Measurements from ENCODE around the gene ABCA1.
A peak's percentile ranks its signal among the peaks of the same experiment; 100 is the strongest.

The ABCA1 gene

GRCh38 chr9:104748359-104749031 lies 179.5 kb downstream of the ABCA1 start:
- H3K14ac ChIP-seq (ENCODE audit: low read length): peak overlapping the region; percentile 92
- H3K23ac ChIP-seq (ENCODE audit: low read length): no peak overlapping the region
- H3K18ac ChIP-seq (ENCODE audit: low read length): peak overlapping the region; percentile 81
- peak overlapping the region; percentile 89 for H4K12ac ChIP-seq (ENCODE audit: low read depth, low read length)
- peak overlapping the region; percentile 84 for H4K91ac ChIP-seq (ENCODE audit: low read depth, low read length)
- H2BK120ac ChIP-seq (ENCODE audit: insufficient read depth, low read length, poor library complexity): peak overlapping the region; percentile 78
- H3K27ac ChIP-seq (ENCODE audit: low read depth, low read length): no peak overlapping the region
- peak overlapping the region; percentile 96 for H4K8ac ChIP-seq (ENCODE audit: low read depth, low read length)
- peak overlapping the region; percentile 89 for H2BK5ac ChIP-seq (ENCODE audit: low read depth, low read length, poor library complexity)
- peak overlapping the region; percentile 74 for H3K4me2 ChIP-seq (ENCODE audit: low read length)
- no peaks in the 10 kb centered on the region for H3K4me1 ChIP-seq (ENCODE audit: control insufficient read depth in 1 of 2, insufficient read depth in 2 of 2, low read length in 2 of 2)
- H3K79me1 ChIP-seq (ENCODE audit: low read length): peaks cover 9% of the 10 kb centered on the region
- H3K27me3 ChIP-seq (ENCODE audit: insufficient read depth, low read length): no peaks in the 10 kb centered on the region
- peak overlapping the region; percentile 66 for H3K4ac ChIP-seq (ENCODE audit: low read depth, low read length)
- no peak overlapping the region for H2AK5ac ChIP-seq (ENCODE audit: low read length)
- peaks cover 6% of the 10 kb centered on the region for H3K79me2 ChIP-seq (ENCODE audit: control insufficient read depth, insufficient read depth, low read length, poor library complexity)
- DNase-seq: no peak
- H3K4me3 ChIP-seq (ENCODE audit: low read depth, low read length): peak overlapping the region; percentile 92
- no CpG with 5 or more reads among the region's 19 CpGs for WGBS (ENCODE audit: extremely low coverage, insufficient coverage, insufficient read length)
- no peaks in the 10 kb centered on the region for H3K9me3 ChIP-seq (ENCODE audit: insufficient read depth, low read depth, low read length)
- H2BK12ac ChIP-seq (ENCODE audit: low read length): no peak overlapping the region
- no peaks in the 10 kb centered on the region for H3K36me3 ChIP-seq (ENCODE audit: control insufficient read depth in 1 of 2, insufficient read depth in 2 of 2, low read length in 2 of 2)
- peak overlapping the region; percentile 84 for H3K9ac ChIP-seq (ENCODE audit: low read length)
- peak overlapping the region; percentile 87 for H2AFZ ChIP-seq (ENCODE audit: insufficient read depth, low read length, poor library complexity)

GRCh38 chr9:104747565-104748358 lies 180.2 kb downstream of the ABCA1 start, which contains the start of gene NIPSNAP3A:
NIPSNAP3A (plus strand) TSS chr9:104747683; CDS start chr9:104747793, 110 bp downstream.
- peak within 1 kb of the TSS; percentile 89 for H4K12ac ChIP-seq (ENCODE audit: low read depth, low read length)
- H2BK12ac ChIP-seq (ENCODE audit: low read length): peak within 1 kb of the TSS; percentile 72
- no peaks in the 10 kb centered on the region for H3K27me3 ChIP-seq (ENCODE audit: insufficient read depth, low read length)
- peak within 1 kb of the TSS; percentile 77 for H3K27ac ChIP-seq (ENCODE audit: low read depth, low read length)
- H3K23ac ChIP-seq (ENCODE audit: low read length): no peak within 1 kb of the TSS
- peak within 1 kb of the TSS; percentile 84 for H3K9ac ChIP-seq (ENCODE audit: low read length)
- no peaks in the 10 kb centered on the region for H3K9me3 ChIP-seq (ENCODE audit: insufficient read depth, low read depth, low read length)
- H3K79me1 ChIP-seq (ENCODE audit: low read length): peaks cover 9% of the 10 kb centered on the region
- H2BK5ac ChIP-seq (ENCODE audit: low read depth, low read length, poor library complexity): peak within 1 kb of the TSS; percentile 89
- H3K18ac ChIP-seq (ENCODE audit: low read length): peak within 1 kb of the TSS; percentile 81
- peak within 1 kb of the TSS; percentile 78 for H2BK120ac ChIP-seq (ENCODE audit: insufficient read depth, low read length, poor library complexity)
- WGBS (ENCODE audit: extremely low coverage, insufficient coverage, insufficient read length): no CpG with 5 or more reads among the region's 71 CpGs
- peak within 1 kb of the TSS; percentile 68 for H3K4ac ChIP-seq (ENCODE audit: low read depth, low read length)
- no peak within 1 kb of the TSS for H2AK5ac ChIP-seq (ENCODE audit: low read length)
- no peaks in the 10 kb centered on the region for H3K4me1 ChIP-seq (ENCODE audit: control insufficient read depth in 1 of 2, insufficient read depth in 2 of 2, low read length in 2 of 2)
- peak within 1 kb of the TSS; percentile 84 for H4K91ac ChIP-seq (ENCODE audit: low read depth, low read length)
- H3K79me2 ChIP-seq (ENCODE audit: control insufficient read depth, insufficient read depth, low read length, poor library complexity): peaks cover 6% of the 10 kb centered on the region
- peak within 1 kb of the TSS; percentile 92 for H3K4me3 ChIP-seq (ENCODE audit: low read depth, low read length)
- H3K36me3 ChIP-seq (ENCODE audit: control insufficient read depth in 1 of 2, insufficient read depth in 2 of 2, low read length in 2 of 2): no peaks in the 10 kb centered on the region
- peak within 1 kb of the TSS; percentile 74 for H3K4me2 ChIP-seq (ENCODE audit: low read length)
- peak; percentile 76 to 82 for DNase-seq
- peak within 1 kb of the TSS; percentile 92 for H3K14ac ChIP-seq (ENCODE audit: low read length)
- H2AFZ ChIP-seq (ENCODE audit: insufficient read depth, low read length, poor library complexity): peak within 1 kb of the TSS; percentile 95
- H4K8ac ChIP-seq (ENCODE audit: low read depth, low read length): peak within 1 kb of the TSS; percentile 96

- peak overlapping the region; percentile 44 for H3K9ac ChIP-seq (ENCODE audit: low read length)
- no peak overlapping the region for H4K91ac ChIP-seq (ENCODE audit: low read depth, low read length)
- no peak overlapping the region for H3K27ac ChIP-seq (ENCODE audit: low read depth, low read length)
- no peaks in the 10 kb centered on the region for H3K27me3 ChIP-seq (ENCODE audit: insufficient read depth, low read length)
- H3K9me3 ChIP-seq (ENCODE audit: insufficient read depth, low read depth, low read length): no peaks in the 10 kb centered on the region
- H2BK5ac ChIP-seq (ENCODE audit: low read depth, low read length, poor library complexity): no peak overlapping the region
- peak overlapping the region; percentile 96 for H4K8ac ChIP-seq (ENCODE audit: low read depth, low read length)
- no peak overlapping the region for H4K12ac ChIP-seq (ENCODE audit: low read depth, low read length)
- no peak overlapping the region for H3K4ac ChIP-seq (ENCODE audit: low read depth, low read length)
- WGBS (ENCODE audit: extremely low coverage, insufficient coverage, insufficient read length): no CpG with 5 or more reads among the region's 9 CpGs
- no peaks in the 10 kb centered on the region for H3K4me1 ChIP-seq (ENCODE audit: control insufficient read depth in 1 of 2, insufficient read depth in 2 of 2, low read length in 2 of 2)
- H3K18ac ChIP-seq (ENCODE audit: low read length): no peak overlapping the region
- peak overlapping the region; percentile 92 for H3K4me3 ChIP-seq (ENCODE audit: low read depth, low read length)
- H3K4me2 ChIP-seq (ENCODE audit: low read length): peak overlapping the region; percentile 74
- no peak for DNase-seq
- H2BK12ac ChIP-seq (ENCODE audit: low read length): peak overlapping the region; percentile 72
- H2BK120ac ChIP-seq (ENCODE audit: insufficient read depth, low read length, poor library complexity): peak overlapping the region; percentile 60
- peak overlapping the region; percentile 89 for H2AFZ ChIP-seq (ENCODE audit: insufficient read depth, low read length, poor library complexity)
- H3K36me3 ChIP-seq (ENCODE audit: control insufficient read depth in 1 of 2, insufficient read depth in 2 of 2, low read length in 2 of 2): no peaks in the 10 kb centered on the region
- no peak overlapping the region for H3K23ac ChIP-seq (ENCODE audit: low read length)
- H3K79me2 ChIP-seq (ENCODE audit: control insufficient read depth, insufficient read depth, low read length, poor library complexity): peaks cover 6% of the 10 kb centered on the region
- peak overlapping the region; percentile 71 for H3K14ac ChIP-seq (ENCODE audit: low read length)
- peaks cover 9% of the 10 kb centered on the region for H3K79me1 ChIP-seq (ENCODE audit: low read length)
- H2AK5ac ChIP-seq (ENCODE audit: low read length): no peak overlapping the region
These were observed 180.8 kb downstream of the ABCA1 start for GRCh38 chr9:104747245-104747564.

- Histone ChIP-seq H3K23ac (ENCODE audit: low read length) (no peak overlapping the region), H4K8ac (ENCODE audit: low read depth, low read length) (no peak overlapping the region), H3K4ac (ENCODE audit: low read depth, low read length) (no peak overlapping the region), H3K27me3 (ENCODE audit: insufficient read depth, low read length) (no peaks in the 10 kb centered on the region), H3K9ac (ENCODE audit: low read length) (no peak overlapping the region), H2BK120ac (ENCODE audit: insufficient read depth, low read length, poor library complexity) (no peak overlapping the region), H2BK12ac (ENCODE audit: low read length) (no peak overlapping the region), H3K4me3 (ENCODE audit: low read depth, low read length) (no peak overlapping the region), H2BK5ac (ENCODE audit: low read depth, low read length, poor library complexity) (no peak overlapping the region), H4K91ac (ENCODE audit: low read depth, low read length) (no peak overlapping the region), H4K12ac (ENCODE audit: low read depth, low read length) (no peak overlapping the region), H2AFZ (ENCODE audit: insufficient read depth, low read length, poor library complexity) (no peak overlapping the region), H3K9me3 (ENCODE audit: insufficient read depth, low read depth, low read length) (no peaks in the 10 kb centered on the region), H3K4me2 (ENCODE audit: low read length) (peak overlapping the region; percentile 74), H3K79me2 (ENCODE audit: control insufficient read depth, insufficient read depth, low read length, poor library complexity) (peaks cover 6% of the 10 kb centered on the region), H2AK5ac (ENCODE audit: low read length) (no peak overlapping the region), H3K36me3 (ENCODE audit: control insufficient read depth in 1 of 2, insufficient read depth in 2 of 2, low read length in 2 of 2) (no peaks in the 10 kb centered on the region), H3K27ac (ENCODE audit: low read depth, low read length) (no peak overlapping the region), H3K14ac (ENCODE audit: low read length) (no peak overlapping the region), H3K18ac (ENCODE audit: low read length) (no peak overlapping the region), H3K79me1 (ENCODE audit: low read length) (peaks cover 9% of the 10 kb centered on the region), H3K4me1 (ENCODE audit: control insufficient read depth in 1 of 2, insufficient read depth in 2 of 2, low read length in 2 of 2) (no peaks in the 10 kb centered on the region)
- DNase-seq: no peak
- WGBS (ENCODE audit: extremely low coverage, insufficient coverage, insufficient read length): no CpG with 5 or more reads among the region's 1 CpG
These were observed 181.2 kb downstream of the ABCA1 start for GRCh38 chr9:104746798-104747197.

Data from trophoblast cell (in vitro differentiated cells and primary cell).